C4-2B (cell line): ENCODE data around the gene TWSG1.
A peak's percentile ranks its signal among the peaks of the same experiment; 100 is the strongest.

Experiments used
- H3K27ac ChIP-seq: fragments of 450-650 bp; 2 replicates; pipeline ENCODE4 v1.5.1; 2017
- ZFX ChIP-seq: fragments of 450-650 bp; IDR thresholded peaks from 2 replicates; pipeline ENCODE4 v1.6.1; 2017
- TF ChIP-seq, protein P1 (sequence below): fragments of 450-650 bp; conservative IDR thresholded peaks from 2 replicates; pipeline ENCODE4 v1.5.1; 2017; ENCODE audit warnings: mild to moderate bottlenecking

The TWSG1 gene

DNA sequence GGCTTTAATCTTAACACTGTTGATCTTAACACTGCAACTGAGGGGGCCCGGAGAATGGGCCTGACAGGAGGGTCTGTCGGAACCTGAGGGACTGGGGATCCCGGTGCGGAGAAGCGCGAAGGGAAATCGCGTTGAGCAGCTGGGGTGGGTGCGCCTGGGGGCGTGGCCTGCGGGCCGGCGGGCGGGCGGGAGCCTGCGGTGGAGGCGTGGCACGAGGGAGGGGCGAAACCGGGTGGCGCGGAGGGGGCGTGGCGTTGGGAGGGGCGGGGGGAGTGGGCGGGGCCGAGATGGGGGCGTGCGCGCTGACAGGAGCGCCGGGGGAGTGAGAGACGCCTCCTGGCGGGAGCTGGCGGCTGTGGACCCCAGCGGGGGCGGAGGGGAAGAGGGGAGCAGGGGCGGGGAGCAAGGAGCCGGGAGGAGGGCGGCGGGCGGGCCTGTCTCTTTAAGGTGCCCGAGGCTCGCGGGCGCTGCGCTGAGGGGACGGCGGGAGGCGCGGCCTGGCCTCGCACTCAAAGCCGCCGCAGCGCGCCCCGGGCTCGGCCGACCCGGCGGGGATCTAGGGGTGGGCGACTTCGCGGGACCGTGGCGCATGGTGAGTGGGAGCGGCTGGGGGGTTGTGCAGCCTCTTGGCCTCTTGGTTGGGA lies at the start of gene TWSG1:
TWSG1 (plus strand) TSS at position 445 of the 644 bp plus-strand sequence. CDS start 2,457 bp downstream, outside the sequence.
- H3K27ac ChIP-seq, result peak within 1 kb of the TSS; percentile 55
- TF ChIP-seq ZFX, result no peak
- TF ChIP-seq, protein P1, sequence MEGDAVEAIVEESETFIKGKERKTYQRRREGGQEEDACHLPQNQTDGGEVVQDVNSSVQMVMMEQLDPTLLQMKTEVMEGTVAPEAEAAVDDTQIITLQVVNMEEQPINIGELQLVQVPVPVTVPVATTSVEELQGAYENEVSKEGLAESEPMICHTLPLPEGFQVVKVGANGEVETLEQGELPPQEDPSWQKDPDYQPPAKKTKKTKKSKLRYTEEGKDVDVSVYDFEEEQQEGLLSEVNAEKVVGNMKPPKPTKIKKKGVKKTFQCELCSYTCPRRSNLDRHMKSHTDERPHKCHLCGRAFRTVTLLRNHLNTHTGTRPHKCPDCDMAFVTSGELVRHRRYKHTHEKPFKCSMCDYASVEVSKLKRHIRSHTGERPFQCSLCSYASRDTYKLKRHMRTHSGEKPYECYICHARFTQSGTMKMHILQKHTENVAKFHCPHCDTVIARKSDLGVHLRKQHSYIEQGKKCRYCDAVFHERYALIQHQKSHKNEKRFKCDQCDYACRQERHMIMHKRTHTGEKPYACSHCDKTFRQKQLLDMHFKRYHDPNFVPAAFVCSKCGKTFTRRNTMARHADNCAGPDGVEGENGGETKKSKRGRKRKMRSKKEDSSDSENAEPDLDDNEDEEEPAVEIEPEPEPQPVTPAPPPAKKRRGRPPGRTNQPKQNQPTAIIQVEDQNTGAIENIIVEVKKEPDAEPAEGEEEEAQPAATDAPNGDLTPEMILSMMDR, result peak; percentile 65

DNA sequence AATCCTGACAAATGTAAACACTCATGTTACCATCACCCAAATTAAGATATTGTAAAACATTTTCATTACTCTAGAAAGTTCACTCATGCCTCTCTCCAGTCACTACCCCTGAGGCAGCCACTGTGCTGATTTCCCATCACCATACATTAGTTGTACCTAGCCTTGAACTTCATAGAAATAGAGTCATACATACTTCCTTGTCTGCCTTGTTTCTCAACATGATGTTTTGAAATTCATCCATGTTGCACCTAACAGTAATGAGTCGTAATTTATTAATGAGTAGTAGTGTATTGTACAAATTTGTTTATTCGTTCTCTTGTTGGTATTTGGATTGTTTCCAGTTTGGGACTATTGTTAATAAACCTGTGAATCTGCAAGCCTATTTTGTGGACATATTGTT lies 49.0 kb upstream of the TWSG1 start:
- TF ChIP-seq ZFX, result no peak
- TF ChIP-seq, protein P1, result no peak
- peak overlapping the region; percentile 16; the same call in 1 of the 2 replicates for H3K27ac ChIP-seq

DNA sequence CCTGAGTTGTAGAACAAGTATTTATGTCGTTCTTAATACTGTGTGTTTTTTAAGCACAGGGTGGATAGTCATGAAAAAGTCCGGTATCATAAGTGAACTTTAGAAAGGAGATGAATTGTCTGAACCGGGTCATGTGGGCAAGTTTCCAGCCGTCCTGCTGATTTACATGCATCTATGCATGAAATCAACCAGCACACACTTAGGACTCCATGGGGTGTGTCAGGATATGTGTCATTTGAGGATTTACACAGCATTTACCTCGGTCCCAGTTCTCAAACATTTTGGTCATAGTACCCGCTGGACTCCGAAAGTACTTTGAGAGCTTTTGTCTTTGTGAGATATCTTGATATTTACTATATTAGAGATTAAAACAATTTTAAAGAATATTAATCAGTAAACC lies 47.5 kb upstream of the TWSG1 start:
- TF ChIP-seq ZFX, result no peak
- TF ChIP-seq, protein P1, result no peak
- no peak overlapping the region for H3K27ac ChIP-seq

DNA sequence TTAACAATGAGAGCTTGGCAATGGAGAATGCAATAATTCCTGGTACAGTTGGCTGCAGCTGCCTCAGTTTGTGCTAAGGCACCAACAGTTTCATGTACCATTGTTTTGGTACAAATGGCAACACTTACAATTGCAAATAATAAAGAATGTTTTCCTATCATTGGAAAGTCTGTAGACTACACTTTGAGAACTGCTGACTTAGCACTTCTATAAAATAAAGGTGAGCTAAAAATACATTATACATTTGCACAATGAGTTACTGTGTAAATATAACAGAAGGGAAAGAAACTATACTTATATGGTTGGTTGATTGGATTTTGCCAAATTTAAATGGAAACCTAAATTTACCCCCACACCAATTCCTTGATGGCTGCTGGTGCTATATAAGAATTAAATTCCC lies 44.9 kb upstream of the TWSG1 start:
- H3K27ac ChIP-seq, result no peak overlapping the region
- TF ChIP-seq, protein P1, result no peak
- TF ChIP-seq ZFX, result no peak

DNA sequence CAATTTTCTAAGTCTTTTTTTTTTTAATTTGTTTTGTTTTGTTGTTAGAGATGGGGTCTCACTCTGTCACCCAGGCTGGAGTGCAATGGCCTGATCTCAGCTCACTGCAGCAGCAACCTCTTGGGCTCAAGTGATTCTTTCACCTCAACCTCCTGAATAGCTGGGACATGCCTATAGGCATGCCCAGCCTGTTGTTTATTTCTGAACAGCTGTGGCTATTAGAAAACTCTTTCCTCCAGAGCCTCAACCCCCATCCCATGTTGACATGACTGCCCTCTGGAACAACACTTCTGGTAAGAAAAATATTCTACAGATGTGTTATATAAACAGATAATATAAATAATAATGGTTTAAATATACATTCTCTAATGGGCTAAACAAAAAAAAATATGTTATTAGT lies 44.4 kb upstream of the TWSG1 start:
- TF ChIP-seq, protein P1, result no peak
- no peak for TF ChIP-seq ZFX
- no peak overlapping the region for H3K27ac ChIP-seq

GRCh38 chr18:9292047-9292446 lies 42.5 kb upstream of the TWSG1 start:
- no peak overlapping the region for H3K27ac ChIP-seq
- no peak for TF ChIP-seq ZFX
- TF ChIP-seq, protein P1, result no peak

DNA sequence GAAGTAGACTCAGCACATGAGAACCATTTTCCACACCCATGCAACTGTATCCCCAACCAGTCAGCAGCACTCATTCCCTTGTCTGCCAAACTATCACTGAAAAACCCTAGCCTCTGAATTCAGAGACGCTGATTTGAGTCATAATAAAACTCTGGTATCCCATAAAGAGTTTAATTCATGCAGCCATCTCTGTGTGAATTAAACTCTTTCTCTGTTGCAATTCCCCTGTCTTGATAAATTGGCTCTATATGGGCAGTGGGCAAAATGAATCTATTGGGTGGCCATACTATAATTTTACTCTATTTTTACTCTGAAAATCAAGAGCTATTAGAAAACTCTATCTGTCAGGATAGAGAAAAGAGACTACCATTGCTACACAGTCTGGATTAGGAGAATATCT lies 40.6 kb upstream of the TWSG1 start:
- TF ChIP-seq, protein P1, result no peak
- no peak for TF ChIP-seq ZFX
- H3K27ac ChIP-seq, result no peak overlapping the region
